ENCODE results near the gene DGKK.
"Not testable (repeated sequence)": the region's sequence is repeated elsewhere in the genome, so short reads cannot be mapped to it uniquely, and the experiment has no call there.

DGKK gene

GRCh38 chrX:50332668-50333067 is 138.0 kb downstream of the DGKK start:
- not testable (repeated sequence) for H3K27me3 Mint-ChIP-seq (ENCODE audit: low read depth, poor library complexity); H3K4me1 Mint-ChIP-seq; DNase-seq; H3K27ac Mint-ChIP-seq; H3K36me3 Mint-ChIP-seq (ENCODE audit: low read depth); H3K4me3 Mint-ChIP-seq
- peak; percentile 16 for TF ChIP-seq CTCF (IDR thresholded peaks at IDR 0.05)
- peaks cover 46% of the 10 kb centered on the region for H3K9me3 Mint-ChIP-seq

GRCh38 chrX:50327235-50327634 is 143.4 kb downstream of the DGKK start:
- no peak overlapping the region for H3K4me3 Mint-ChIP-seq
- H3K27ac Mint-ChIP-seq: no peak overlapping the region
- no peaks in the 10 kb centered on the region for H3K36me3 Mint-ChIP-seq (ENCODE audit: low read depth)
- no peaks in the 10 kb centered on the region for H3K4me1 Mint-ChIP-seq
- DNase-seq: no peak
- H3K9me3 Mint-ChIP-seq: peaks cover 37% of the 10 kb centered on the region
- no peak for TF ChIP-seq CTCF (IDR thresholded peaks at IDR 0.05)
- H3K27me3 Mint-ChIP-seq (ENCODE audit: low read depth, poor library complexity): no peaks in the 10 kb centered on the region

Data from nephron progenitor cell (in vitro differentiated cells).